GM12874 (cell line): ENCODE measurements around the gene TMEM121B.

Source experiments
- CTCF ChIP-seq: IDR thresholded peaks from 2 replicates; pipeline ENCODE4 v1.5.1; 2011; ENCODE audit warnings: low read depth, mild to moderate bottlenecking, control low read depth, low read length, moderate library complexity; ENCODE audit not compliant: insufficient read depth

Gene TMEM121B

DNA sequence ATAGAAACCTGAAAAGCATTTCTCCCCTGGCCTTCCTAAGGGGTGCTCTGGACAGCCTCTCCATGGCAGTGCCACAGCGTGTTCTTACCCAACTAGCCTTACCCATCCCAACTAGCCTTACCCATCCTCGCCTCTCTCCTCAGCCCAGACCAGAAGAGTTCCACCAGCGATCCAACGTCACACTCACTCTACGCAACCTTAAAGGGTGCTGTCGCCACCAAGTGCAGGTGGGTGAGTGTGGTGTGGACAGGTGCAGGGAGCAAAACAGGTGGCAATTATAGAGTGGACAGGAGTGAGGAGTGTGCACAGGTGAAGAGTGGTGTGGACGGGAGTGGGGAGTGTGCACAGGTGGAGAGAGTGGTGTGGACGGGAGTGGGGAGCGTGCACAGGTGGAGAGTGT, 17.8 kb downstream of the TMEM121B start:
- TF ChIP-seq CTCF = no peak

DNA sequence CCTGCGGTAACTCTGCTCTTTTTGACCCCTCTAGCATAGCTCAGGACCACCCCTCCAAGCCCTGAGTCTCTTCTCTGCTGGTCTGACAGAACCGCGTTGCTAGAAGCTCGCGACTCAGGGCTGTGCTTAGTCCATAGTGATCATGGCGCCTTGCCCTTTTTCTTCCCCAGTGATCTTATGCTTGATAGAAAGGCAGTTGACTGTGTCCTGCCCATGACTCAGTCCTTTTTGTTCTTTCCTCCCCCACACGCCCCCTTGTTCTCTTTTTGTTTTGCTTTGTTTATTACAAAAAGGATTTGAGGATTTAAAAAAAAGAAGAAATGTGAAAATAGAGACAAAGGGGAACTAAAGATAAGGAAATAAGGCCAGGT, 18.9 kb downstream of the TMEM121B start:
- TF ChIP-seq CTCF = no peak

- no peak for TF ChIP-seq CTCF
These were observed 19.5 kb downstream of the TMEM121B start for GRCh38 chr22:17101475-17102296.

DNA sequence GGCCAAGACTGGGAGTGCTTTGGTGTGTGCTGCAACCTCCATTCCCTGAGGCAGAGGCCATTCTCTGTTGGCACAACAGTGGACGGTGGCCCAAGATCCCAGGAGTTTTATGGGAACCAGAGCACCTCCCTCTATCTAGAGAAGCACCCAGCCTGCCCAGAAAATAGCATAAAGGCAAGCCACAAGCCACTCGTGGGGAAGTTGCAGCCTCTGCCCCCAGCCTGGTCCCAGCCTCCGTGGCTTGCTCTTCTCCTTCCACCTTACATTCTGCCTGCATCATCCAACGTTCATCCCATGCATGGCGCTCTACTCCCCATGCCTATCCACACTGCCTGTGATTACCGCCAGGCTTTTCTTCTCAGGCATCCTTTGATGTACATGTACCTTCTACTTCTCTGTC, 20.5 kb downstream of the TMEM121B start:
- no peak for TF ChIP-seq CTCF

- TF ChIP-seq CTCF = no peak
These were observed 22.8 kb downstream of the TMEM121B start for GRCh38 chr22:17098379-17098819.

DNA sequence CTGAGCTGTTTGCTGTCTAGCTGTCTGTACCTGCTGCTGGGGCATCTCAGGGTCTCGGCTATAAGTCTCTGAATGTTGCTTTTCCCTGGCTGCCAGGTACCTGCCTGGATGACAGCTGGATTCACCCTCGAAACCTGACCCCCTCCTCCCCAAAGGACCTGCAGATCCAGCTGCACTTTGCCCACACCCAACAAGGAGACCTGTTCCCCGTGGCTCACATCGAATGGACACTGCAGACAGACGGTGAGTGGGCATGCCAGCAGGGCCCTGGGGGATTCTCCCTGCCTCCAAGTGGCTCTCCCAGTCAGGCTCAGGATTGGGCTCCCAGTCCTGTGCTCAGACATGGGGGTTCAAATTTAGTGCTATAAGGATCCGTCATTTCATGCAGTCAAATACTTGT, 23.5 kb downstream of the TMEM121B start:
- no peak for TF ChIP-seq CTCF

DNA sequence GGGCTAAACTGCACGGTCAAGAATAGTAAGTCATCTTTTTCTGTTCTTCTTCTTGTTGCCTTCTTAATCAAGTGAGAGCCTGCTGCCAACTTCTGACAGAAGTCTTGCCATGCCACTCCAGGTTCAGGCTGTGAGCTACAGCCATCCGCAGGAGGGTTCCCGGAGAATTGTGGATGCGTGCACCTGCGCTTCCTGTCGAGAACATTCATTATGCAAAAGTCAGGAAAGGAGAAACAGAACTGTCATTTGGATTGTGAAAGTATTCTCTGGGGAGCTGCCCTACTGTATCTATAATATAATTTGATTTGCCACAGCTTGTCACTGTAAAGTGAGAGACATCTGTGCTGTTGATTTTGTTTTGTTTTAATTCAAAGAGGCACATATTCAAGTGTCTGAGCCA, 24.1 kb downstream of the TMEM121B start:
- TF ChIP-seq CTCF = no peak
